CD4-positive, alpha-beta T cell (primary cell): ENCODE results near the gene MRPS14. TPM values are rescaled to one million over a fixed set of nuclear protein-coding genes. Genes with fewer than 3 reads are reported as not detected.

Experiments used
- ATAC-seq: fragments of 200-7000 bp; cut with Tn5 transposase; one replicate; pipeline ENCODE4 v1.10.0; 2022; ENCODE audit warnings: mild to moderate bottlenecking; ENCODE audit not compliant: poor library complexity
- CTCF ChIA-PET: fragments of 350-600 bp; sonication (Branson Sonifier 250); formaldehyde crosslinking; loops from one replicate; lab custom pipeline; 2021; ENCODE audit warnings: antibody characterized with exemption, inconsistent platforms; lab: Charles Lee
- POLR2A ChIA-PET: fragments of 350-600 bp; sonication (Branson Sonifier 250); formaldehyde crosslinking; loops from one replicate; lab custom pipeline; 2021; ENCODE audit warnings: antibody characterized with exemption, inconsistent platforms; lab: Charles Lee
- DNase-seq, 14 experiments: peaks; one replicate each; pipeline ENCODE4 v3.0.0-alpha.2; 2013 to 2020; ENCODE audit warnings: mixed read lengths in 2 of 14
- H3K27ac ChIP-seq, 2 donors: one replicate each; pipeline versions ENCODE4 v1.5.1 to v1.7.0; 2013; ENCODE audit warnings: low read length in 2 of 2, low read depth in 1 of 2, mild to moderate bottlenecking in 1 of 2
- H3K27me3 ChIP-seq, 2 experiments: 1 replicate in 1 of 2; 2 replicates in 1 of 2; pipeline versions ENCODE4 v1.6.1 to v1.7.0; 2013; ENCODE audit warnings: low read length in 2 of 2, control low read depth in 1 of 2, mild to moderate bottlenecking in 1 of 2, moderate library complexity in 1 of 2; ENCODE audit not compliant: insufficient read depth in 2 of 2, control insufficient read depth in 1 of 2
- H3K36me3 ChIP-seq: one replicate; pipeline ENCODE4 v1.6.1; 2013; ENCODE audit warnings: low read length, control low read depth; ENCODE audit not compliant: insufficient read depth
- H3K4me1 ChIP-seq: one replicate; pipeline ENCODE4 v1.6.1; 2013; ENCODE audit warnings: low read length, control low read depth; ENCODE audit not compliant: insufficient read depth
- H3K4me3 ChIP-seq: one replicate; pipeline ENCODE4 v1.5.1; 2013; ENCODE audit warnings: mild to moderate bottlenecking, low read length, moderate library complexity
- H3K9me3 ChIP-seq, 2 experiments: 1 replicate in 1 of 2; 2 replicates in 1 of 2; pipeline versions ENCODE4 v1.6.1 to v1.7.0; 2013; ENCODE audit warnings: low read length in 2 of 2, mild to moderate bottlenecking in 2 of 2, control low read depth in 1 of 2, moderate library complexity in 1 of 2; ENCODE audit not compliant: control insufficient read depth in 1 of 2, insufficient read depth in 1 of 2
- H3K27ac Mint-ChIP-seq: one replicate; pipeline ENCODE4 v1.8.0; 2020; ENCODE audit warnings: mixed read lengths
- H3K27me3 Mint-ChIP-seq: one replicate; pipeline ENCODE4 v1.8.0; 2021; ENCODE audit warnings: mixed read lengths
- H3K36me3 Mint-ChIP-seq: one replicate; pipeline ENCODE4 v1.8.0; 2021; ENCODE audit warnings: low read depth, mixed read lengths
- H3K4me1 Mint-ChIP-seq: one replicate; pipeline ENCODE4 v1.8.0; 2021; ENCODE audit warnings: low read depth, mixed read lengths
- H3K4me3 Mint-ChIP-seq: one replicate; pipeline ENCODE4 v1.8.0; 2020; ENCODE audit warnings: mild to moderate bottlenecking, mixed read lengths
- H3K9me3 Mint-ChIP-seq: one replicate; pipeline ENCODE4 v1.8.0; 2020; ENCODE audit warnings: mixed read lengths
- intact Hi-C, 2 experiments: fragments of 100-400 bp; cut with DNase I in 1 of 2; cut with micrococcal nuclease in 1 of 2; formaldehyde crosslinking; loops; one replicate each; pipeline versions ENCODE4 v1.15.1 to v1.9.0; 2023 to 2025; cut with DNase I, micrococcal nuclease
- total RNA-seq, 174 experiments: library from RNA in 2 of 174; stranded (reverse) in 2 of 174; gene quantifications; one replicate each; pipeline ENCODE4 v1.2.3 and lab custom pipeline; 2021 to 2026
- TF ChIP-seq, protein P1 (sequence below): fragments of 200-600 bp; IDR thresholded peaks from one replicate; pipeline ENCODE4 v1.8.0; 2022; ENCODE audit warnings: antibody characterized with exemption, mild to moderate bottlenecking

MRPS14 gene
- total RNA-seq, 2 experiments from 2014 or later, result 8.5 to 9.6 TPM

DNA sequence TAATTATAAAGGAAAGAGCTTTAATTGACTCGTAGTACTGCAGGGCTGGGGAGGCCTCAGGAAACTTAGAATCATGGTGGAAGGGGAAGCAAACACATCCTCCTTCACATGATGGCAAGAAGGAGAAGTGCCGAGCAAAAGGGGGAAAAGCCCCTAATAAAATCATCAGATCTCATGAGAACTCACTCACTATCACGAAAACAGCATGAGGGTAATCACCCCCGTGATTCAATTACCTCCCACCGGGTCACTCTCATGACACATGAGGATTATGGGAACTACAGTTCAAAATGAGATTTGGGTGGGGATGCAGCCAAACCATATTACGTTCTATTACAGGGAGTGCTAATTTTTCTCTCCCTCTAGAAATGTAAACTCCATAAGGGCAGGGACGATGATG is 14.2 kb upstream of the MRPS14 start:
- H3K4me1 Mint-ChIP-seq, result no peaks in the 10 kb centered on the region
- TF ChIP-seq, protein P1, sequence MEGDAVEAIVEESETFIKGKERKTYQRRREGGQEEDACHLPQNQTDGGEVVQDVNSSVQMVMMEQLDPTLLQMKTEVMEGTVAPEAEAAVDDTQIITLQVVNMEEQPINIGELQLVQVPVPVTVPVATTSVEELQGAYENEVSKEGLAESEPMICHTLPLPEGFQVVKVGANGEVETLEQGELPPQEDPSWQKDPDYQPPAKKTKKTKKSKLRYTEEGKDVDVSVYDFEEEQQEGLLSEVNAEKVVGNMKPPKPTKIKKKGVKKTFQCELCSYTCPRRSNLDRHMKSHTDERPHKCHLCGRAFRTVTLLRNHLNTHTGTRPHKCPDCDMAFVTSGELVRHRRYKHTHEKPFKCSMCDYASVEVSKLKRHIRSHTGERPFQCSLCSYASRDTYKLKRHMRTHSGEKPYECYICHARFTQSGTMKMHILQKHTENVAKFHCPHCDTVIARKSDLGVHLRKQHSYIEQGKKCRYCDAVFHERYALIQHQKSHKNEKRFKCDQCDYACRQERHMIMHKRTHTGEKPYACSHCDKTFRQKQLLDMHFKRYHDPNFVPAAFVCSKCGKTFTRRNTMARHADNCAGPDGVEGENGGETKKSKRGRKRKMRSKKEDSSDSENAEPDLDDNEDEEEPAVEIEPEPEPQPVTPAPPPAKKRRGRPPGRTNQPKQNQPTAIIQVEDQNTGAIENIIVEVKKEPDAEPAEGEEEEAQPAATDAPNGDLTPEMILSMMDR, result no peak

DNA sequence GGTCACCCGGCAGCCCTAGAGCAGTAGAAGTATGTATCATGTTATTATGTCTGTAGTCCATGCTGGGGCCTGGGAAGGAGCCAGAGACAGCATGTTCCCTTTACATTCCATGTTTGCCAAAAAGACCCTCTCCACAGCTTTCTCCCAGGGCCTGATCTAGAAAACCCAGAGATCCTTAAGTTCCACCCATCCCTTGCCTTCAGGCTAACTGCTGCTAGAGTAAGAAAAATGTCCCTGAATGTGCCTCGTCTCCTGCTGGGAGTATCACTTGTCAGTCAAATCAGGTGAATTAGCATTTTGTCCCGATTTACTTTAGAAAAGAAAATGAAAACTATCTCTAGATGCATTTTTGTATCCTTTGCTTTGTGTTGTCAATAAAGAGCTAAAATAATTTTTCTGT is 13.3 kb upstream of the MRPS14 start:
- H3K36me3 ChIP-seq, result no peaks in the 10 kb centered on the region
- TF ChIP-seq, protein P1, result no peak
- Mint-ChIP-seq H3K4me3 (no peak overlapping the region), H3K9me3 (no peaks in the 10 kb centered on the region), H3K36me3 (no peaks in the 10 kb centered on the region), H3K27me3 (no peaks in the 10 kb centered on the region), H3K27ac (no peak overlapping the region), H3K4me1 (no peaks in the 10 kb centered on the region)
- no peak overlapping the region for H3K4me3 ChIP-seq
- CTCF ChIA-PET, result interaction anchor here (0.9 kb wide), 1 partner anchor 116 kb away, joined by 3 read pairs; no protein-coding TSS in a partner anchor
- H3K9me3 ChIP-seq, result no peaks in the 10 kb centered on the region
- no peaks in the 10 kb centered on the region for H3K4me1 ChIP-seq
- intact Hi-C loops, result no loop called here
- POLR2A ChIA-PET, result interaction anchor here (1.2 kb wide), 1 partner anchor 13 kb away, joined by 3 read pairs; the partner anchor contains the start of gene MRPS14
- no peak for DNase-seq
- no peak for ATAC-seq
- no peaks in the 10 kb centered on the region for H3K27me3 ChIP-seq
- H3K27ac ChIP-seq, result no peak overlapping the region

More for the DNA sequence above, 14.2 kb upstream of the MRPS14 start:
- CTCF ChIA-PET, result no interaction called here
- no peak overlapping the region for H3K4me3 Mint-ChIP-seq
- no peak for ATAC-seq
- H3K4me1 ChIP-seq, result no peaks in the 10 kb centered on the region
- H3K27ac ChIP-seq, result no peak overlapping the region
- intact Hi-C loops, result no loop called here
- H3K27ac Mint-ChIP-seq, result no peak overlapping the region
- no peaks in the 10 kb centered on the region for H3K36me3 Mint-ChIP-seq
- no peaks in the 10 kb centered on the region for H3K36me3 ChIP-seq
- no peak overlapping the region for H3K4me3 ChIP-seq
- H3K9me3 ChIP-seq, result no peaks in the 10 kb centered on the region
- no peaks in the 10 kb centered on the region for H3K27me3 ChIP-seq
- DNase-seq, result no peak
- no peaks in the 10 kb centered on the region for H3K9me3 Mint-ChIP-seq
- POLR2A ChIA-PET, result interaction anchor here (1.2 kb wide), 1 partner anchor 14 kb away, joined by 3 read pairs; the partner anchor contains the start of gene MRPS14
- H3K27me3 Mint-ChIP-seq, result no peaks in the 10 kb centered on the region

DNA sequence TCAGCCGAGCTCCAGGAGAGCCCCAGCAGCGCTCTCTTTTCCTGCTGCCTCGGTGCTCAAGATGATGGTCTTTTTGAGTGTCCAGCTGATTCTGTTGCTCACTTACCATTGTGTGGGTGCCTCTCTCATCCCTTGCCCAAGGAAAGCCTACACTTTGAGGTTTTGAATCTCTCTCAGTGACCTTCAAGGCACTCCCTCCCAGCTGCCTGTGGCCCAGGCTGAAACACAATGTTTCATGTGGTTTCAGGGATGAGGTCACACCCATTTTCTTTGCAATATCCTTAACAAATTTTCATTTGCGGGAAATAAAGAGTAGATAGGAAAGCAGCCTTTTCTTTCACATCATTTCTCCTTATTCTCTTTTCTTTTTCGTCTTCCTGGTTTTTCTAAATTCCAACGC is 12.6 kb upstream of the MRPS14 start:
- H3K4me1 ChIP-seq, result no peaks in the 10 kb centered on the region
- ChIA-PET POLR2A (no interaction called here), CTCF (interaction anchor here (0.9 kb wide), 1 partner anchor 116 kb away, joined by 3 read pairs; no protein-coding TSS in a partner anchor)
- Mint-ChIP-seq H3K27ac (no peak overlapping the region), H3K9me3 (no peaks in the 10 kb centered on the region), H3K4me1 (no peaks in the 10 kb centered on the region), H3K27me3 (no peaks in the 10 kb centered on the region), H3K4me3 (no peak overlapping the region), H3K36me3 (no peaks in the 10 kb centered on the region)
- H3K27ac ChIP-seq, result no peak overlapping the region
- TF ChIP-seq, protein P1, result no peak
- intact Hi-C loops, result no loop called here
- H3K36me3 ChIP-seq, result no peaks in the 10 kb centered on the region
- H3K27me3 ChIP-seq, result no peaks in the 10 kb centered on the region
- no peak overlapping the region for H3K4me3 ChIP-seq
- DNase-seq (no peak), ATAC-seq (no peak)
- no peaks in the 10 kb centered on the region for H3K9me3 ChIP-seq
